Gastroesophageal sphincter (tissue), 4 donors: ENCODE results near the gene DGUOK. TPM values are rescaled to one million over a fixed set of nuclear protein-coding genes. Genes with fewer than 3 reads are reported as not detected.

Experiments used
- ATAC-seq: fragments of 150-250 bp; one replicate; pipeline ENCODE4 v1.9.1; 2016; ENCODE audit warnings: mild to moderate bottlenecking, moderate library complexity
- H3K27ac ChIP-seq, 4 donors: fragments of 200-600 bp; sonication (generic) in 3 of 4; 1 replicate in 3 of 4; 2 replicates in 1 of 4; pipeline ENCODE4 v1.5.1; 2016 to 2019
- H3K27me3 ChIP-seq: fragments of 200-600 bp; sonication (generic); one replicate; pipeline ENCODE4 v1.5.1; 2019
- H3K36me3 ChIP-seq, 2 donors: fragments of 200-600 bp; sonication (generic); one replicate each; pipeline ENCODE4 v1.5.1; 2019; ENCODE audit warnings: control low read depth in 1 of 2
- H3K4me1 ChIP-seq, 3 donors: fragments of 200-600 bp; sonication (generic); 1 replicate in 2 of 3; 2 replicates in 1 of 3; pipeline ENCODE4 v1.5.1; 2016 to 2019; ENCODE audit warnings: control low read depth in 2 of 3
- H3K4me3 ChIP-seq, 2 donors: fragments of 200-600 bp; sonication (generic); one replicate each; pipeline ENCODE4 v1.5.1; 2019; ENCODE audit warnings: mild to moderate bottlenecking in 1 of 2, moderate library complexity in 1 of 2
- H3K9me3 ChIP-seq, 3 donors: fragments of 200-600 bp; sonication (generic); one replicate each; pipeline ENCODE4 v1.5.1; 2017 to 2019; ENCODE audit warnings: control low read depth in 2 of 3
- EP300 ChIP-seq: sonication (generic); formaldehyde crosslinking; IDR thresholded peaks from one replicate; pipeline ENCODE4 v1.6.1; 2017; ENCODE audit warnings: antibody characterized with exemption, mild to moderate bottlenecking
- POLR2A ChIP-seq, 2 donors: fragments of 450-650 bp; IDR thresholded peaks; one replicate each; pipeline ENCODE4 v1.6.1; 2017; ENCODE audit warnings: antibody characterized with exemption in 2 of 2, mild to moderate bottlenecking in 2 of 2, moderate library complexity in 1 of 2
- POLR2AphosphoS5 ChIP-seq: sonication (generic); formaldehyde crosslinking; IDR thresholded peaks from one replicate; pipeline ENCODE4 v1.6.1; 2017; ENCODE audit warnings: antibody characterized with exemption
- WGBS, 2 donors: methylation state at CpG; one replicate each; pipeline ENCODE4 v1.1.5; 2018; ENCODE audit warnings: low coverage in 1 of 2; 5-methylcytosine and 5-hydroxymethylcytosine counted together
- total RNA-seq, 4 donors: library from RNA; depleted of rRNA; stranded (reverse); fragments of >200 nt; gene quantifications; one replicate each; pipeline ENCODE4 v1.1.0, GENCODE V29; 2016
- TF ChIP-seq, protein P1 (sequence below), 4 experiments: fragments of 200-600 bp in 2 of 4; fragments of 450-650 bp in 2 of 4; sonication (generic) in 1 of 4; IDR thresholded peaks; one replicate each; pipeline ENCODE4 v1.5.1; 2017 to 2019; ENCODE audit warnings: antibody characterized with exemption in 4 of 4, mild to moderate bottlenecking in 2 of 4, moderate library complexity in 2 of 4

The DGUOK gene
- total RNA-seq, 4 donors from 2014 or later = 32.6 to 61.3 (median 38.6) TPM

DNA sequence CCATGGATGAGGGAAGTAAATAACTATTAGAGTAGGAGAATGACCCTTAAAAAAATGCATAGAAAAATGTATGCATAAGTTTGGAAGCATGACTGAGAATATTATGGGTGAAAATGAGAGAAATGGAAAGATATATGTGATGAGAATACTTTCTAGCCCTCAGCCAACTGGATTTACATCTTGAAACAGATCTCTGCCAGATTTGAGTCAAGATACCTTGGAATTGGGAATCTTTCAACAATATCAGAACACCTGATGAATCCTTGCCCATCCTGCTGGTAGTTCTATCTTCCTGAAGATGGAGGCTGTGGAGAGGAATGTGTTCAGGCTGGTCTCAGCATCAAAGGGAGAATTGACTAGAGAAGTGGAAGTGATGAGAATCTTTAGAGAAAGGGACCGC, 63.9 kb downstream of the DGUOK start:
- no peak overlapping the region for H3K27ac ChIP-seq
- H3K36me3 ChIP-seq = no peaks in the 10 kb centered on the region
- TF ChIP-seq POLR2AphosphoS5 (no peak), EP300 (no peak), POLR2A (IDR thresholded peaks at IDR 0.05) (no peak)
- TF ChIP-seq, protein P1, sequence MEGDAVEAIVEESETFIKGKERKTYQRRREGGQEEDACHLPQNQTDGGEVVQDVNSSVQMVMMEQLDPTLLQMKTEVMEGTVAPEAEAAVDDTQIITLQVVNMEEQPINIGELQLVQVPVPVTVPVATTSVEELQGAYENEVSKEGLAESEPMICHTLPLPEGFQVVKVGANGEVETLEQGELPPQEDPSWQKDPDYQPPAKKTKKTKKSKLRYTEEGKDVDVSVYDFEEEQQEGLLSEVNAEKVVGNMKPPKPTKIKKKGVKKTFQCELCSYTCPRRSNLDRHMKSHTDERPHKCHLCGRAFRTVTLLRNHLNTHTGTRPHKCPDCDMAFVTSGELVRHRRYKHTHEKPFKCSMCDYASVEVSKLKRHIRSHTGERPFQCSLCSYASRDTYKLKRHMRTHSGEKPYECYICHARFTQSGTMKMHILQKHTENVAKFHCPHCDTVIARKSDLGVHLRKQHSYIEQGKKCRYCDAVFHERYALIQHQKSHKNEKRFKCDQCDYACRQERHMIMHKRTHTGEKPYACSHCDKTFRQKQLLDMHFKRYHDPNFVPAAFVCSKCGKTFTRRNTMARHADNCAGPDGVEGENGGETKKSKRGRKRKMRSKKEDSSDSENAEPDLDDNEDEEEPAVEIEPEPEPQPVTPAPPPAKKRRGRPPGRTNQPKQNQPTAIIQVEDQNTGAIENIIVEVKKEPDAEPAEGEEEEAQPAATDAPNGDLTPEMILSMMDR (IDR thresholded peaks at IDR 0.05) = no peak
- H3K4me1 ChIP-seq = peaks cover 0 to 31% (median 18%) of the 10 kb centered on the region in 3 donors
- WGBS, 2 donors = 75 to 89% methylated on average over 1 of the region's 1 CpG
- no peaks in the 10 kb centered on the region for H3K9me3 ChIP-seq
- no peak for ATAC-seq
- H3K27me3 ChIP-seq = no peaks in the 10 kb centered on the region
- no peak overlapping the region for H3K4me3 ChIP-seq

DNA sequence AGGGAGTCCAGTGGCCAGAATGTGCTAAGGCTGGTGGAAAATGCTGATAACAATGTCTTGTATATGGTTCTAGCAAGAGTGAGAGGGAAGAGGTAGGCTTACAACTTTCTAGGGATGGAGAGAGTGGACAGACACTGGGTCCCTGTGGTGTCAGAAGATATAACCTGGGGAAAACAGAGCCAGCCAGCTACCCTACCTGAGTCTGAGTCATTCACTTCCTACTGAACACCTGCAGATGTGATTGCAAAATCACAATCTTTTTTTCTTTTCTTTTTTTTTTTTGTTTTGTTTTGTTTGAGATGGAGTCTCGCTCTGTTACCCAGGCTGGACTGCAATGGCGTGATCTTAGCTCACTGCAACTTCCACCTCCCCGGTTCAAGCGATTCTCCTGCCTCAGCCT, 65.4 kb downstream of the DGUOK start:
- no peak overlapping the region for H3K27ac ChIP-seq
- no peaks in the 10 kb centered on the region for H3K9me3 ChIP-seq
- H3K36me3 ChIP-seq = no peaks in the 10 kb centered on the region
- no peaks in the 10 kb centered on the region for H3K27me3 ChIP-seq
- no peak overlapping the region for H3K4me3 ChIP-seq
- 95 to 100% methylated on average over 1 to 3 of the region's 4 CpGs for WGBS, 2 donors
- TF ChIP-seq, protein P1 (IDR thresholded peaks at IDR 0.05) = no peak
- TF ChIP-seq POLR2AphosphoS5 = no peak
- no peak for TF ChIP-seq EP300
- no peak for TF ChIP-seq POLR2A (IDR thresholded peaks at IDR 0.05)
- no peak for ATAC-seq
- peaks cover 0 to 16% (median 12%) of the 10 kb centered on the region in 3 donors for H3K4me1 ChIP-seq

DNA sequence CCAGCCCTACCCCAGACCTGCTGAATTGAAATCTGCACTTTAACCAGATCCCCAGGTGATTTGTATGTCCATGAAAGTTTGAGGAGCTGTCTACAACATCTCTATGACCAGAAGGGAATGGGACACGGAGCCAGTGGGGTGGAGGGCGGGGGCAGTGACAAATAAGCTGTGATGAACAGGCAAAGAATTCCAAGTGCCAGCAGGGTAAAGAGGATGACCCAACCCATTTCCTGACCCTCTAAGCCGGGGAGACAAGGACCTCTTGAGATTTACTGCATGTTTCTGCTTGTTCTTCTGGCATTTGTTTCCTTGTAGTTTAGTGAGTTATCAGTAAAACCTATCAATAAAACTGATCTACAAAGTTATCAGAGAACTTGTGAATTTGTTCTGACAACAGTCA, 66.7 kb downstream of the DGUOK start:
- H3K9me3 ChIP-seq = no peaks in the 10 kb centered on the region
- H3K36me3 ChIP-seq = no peaks in the 10 kb centered on the region
- WGBS, 2 donors = 84 to 100% methylated on average over 1 to 3 of the region's 3 CpGs
- ATAC-seq = no peak
- H3K4me1 ChIP-seq = peaks cover 0 to 2% (median 0%) of the 10 kb centered on the region in 3 donors
- TF ChIP-seq, protein P1 (IDR thresholded peaks at IDR 0.05) = no peak
- TF ChIP-seq EP300 (no peak), POLR2A (IDR thresholded peaks at IDR 0.05) (no peak), POLR2AphosphoS5 (no peak)
- H3K27me3 ChIP-seq = no peaks in the 10 kb centered on the region
- H3K27ac ChIP-seq = no peak overlapping the region
- no peak overlapping the region for H3K4me3 ChIP-seq

DNA sequence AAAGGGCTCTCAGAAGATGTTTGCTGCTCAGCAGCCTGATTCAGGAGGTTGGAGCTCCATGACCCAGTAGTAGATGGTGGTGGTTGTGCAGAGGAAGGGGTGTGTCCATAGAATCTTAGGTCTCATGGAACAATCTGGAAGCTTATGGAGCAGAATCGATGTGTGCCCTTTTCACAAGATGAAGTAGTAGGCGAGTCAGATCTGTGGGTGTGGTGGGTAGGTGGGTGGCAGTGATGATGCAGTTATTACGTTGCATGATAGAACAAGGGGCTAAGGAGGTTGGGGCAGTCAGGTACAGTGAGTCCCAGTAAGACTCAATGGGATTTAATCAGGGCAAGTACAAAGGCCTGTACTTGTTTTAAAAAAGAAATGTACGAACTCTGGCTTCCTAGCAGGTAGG, 67.1 kb downstream of the DGUOK start:
- Histone ChIP-seq H3K9me3 (no peaks in the 10 kb centered on the region), H3K36me3 (no peaks in the 10 kb centered on the region), H3K4me1 (no peaks in the 10 kb centered on the region), H3K27ac (no peak overlapping the region), H3K27me3 (no peaks in the 10 kb centered on the region), H3K4me3 (no peak overlapping the region)
- no peak for ATAC-seq
- 75 to 79% methylated on average over 4 of the region's 4 CpGs for WGBS, 2 donors
- TF ChIP-seq, protein P1 (IDR thresholded peaks at IDR 0.05) = no peak

DNA sequence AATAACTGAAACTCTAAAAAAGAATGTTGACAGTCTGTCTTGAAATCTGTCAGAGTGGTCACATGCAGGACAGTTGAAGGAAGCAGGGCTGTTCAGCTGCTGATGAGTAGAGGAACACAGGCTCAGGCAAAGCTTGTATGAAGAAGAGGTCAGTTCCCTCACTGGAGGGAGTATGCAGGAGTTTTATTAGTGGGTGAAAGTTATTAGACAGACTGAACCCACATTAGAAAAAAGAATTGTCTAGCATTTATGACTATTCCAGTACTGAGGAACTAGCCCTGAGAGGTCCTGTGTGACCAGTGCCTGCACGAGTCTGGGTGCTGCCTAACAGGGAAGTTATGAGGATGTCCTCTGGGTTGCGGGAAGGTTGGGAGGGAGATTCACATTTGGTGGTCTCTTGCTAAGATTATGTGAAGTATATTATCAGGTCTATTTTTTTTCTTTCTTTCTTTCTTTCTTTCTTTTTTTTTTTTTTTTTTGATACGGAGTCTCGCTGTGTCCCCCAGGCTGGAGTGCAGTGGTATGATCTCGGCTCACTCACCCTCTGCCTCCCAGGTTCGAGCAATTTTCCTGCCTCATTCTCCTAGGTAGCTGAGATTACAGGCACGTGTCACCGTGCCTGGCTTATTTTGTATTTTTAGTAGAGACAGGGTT, 67.6 kb downstream of the DGUOK start:
- WGBS, 2 donors = 84 to 93% methylated on average over 4 to 6 of the region's 8 CpGs
- no peaks in the 10 kb centered on the region for H3K9me3 ChIP-seq
- H3K4me1 ChIP-seq = no peaks in the 10 kb centered on the region
- no peak overlapping the region for H3K27ac ChIP-seq
- TF ChIP-seq EP300 (no peak), POLR2A (IDR thresholded peaks at IDR 0.05) (no peak), POLR2AphosphoS5 (no peak)
- TF ChIP-seq, protein P1 (IDR thresholded peaks at IDR 0.05) = no peak
- no peak overlapping the region for H3K4me3 ChIP-seq
- no peak for ATAC-seq
- no peaks in the 10 kb centered on the region for H3K36me3 ChIP-seq
- H3K27me3 ChIP-seq = no peaks in the 10 kb centered on the region
